Hepatocyte (in vitro differentiated cells): Measurements from ENCODE around the gene GPER1. TPM values are rescaled to one million over a fixed set of nuclear protein-coding genes. Genes with fewer than 3 reads are reported as not detected.
A peak's percentile ranks its signal among the peaks of the same experiment; 100 is the strongest.

Experiments
- DNase-seq: peaks from one replicate; pipeline ENCODE4 v3.0.0-alpha.2; 2016; ENCODE audit warnings: low spot score
- H2AFZ ChIP-seq: fragments of 200-600 bp; sonication (generic); 2 replicates; pipeline ENCODE4 v1.6.0; 2016; ENCODE audit warnings: antibody characterized with exemption, mild to moderate bottlenecking
- H3K27ac ChIP-seq: fragments of 200-600 bp; sonication (generic); 2 replicates; pipeline ENCODE4 v1.5.1; 2016; ENCODE audit warnings: mild to moderate bottlenecking
- H3K27me3 ChIP-seq: fragments of 200-600 bp; sonication (generic); 2 replicates; pipeline ENCODE4 v1.6.1; 2016
- H3K36me3 ChIP-seq: fragments of 200-600 bp; sonication (generic); replicated peaks from 2 replicates; pipeline ENCODE4 v1.5.1; 2016; ENCODE audit warnings: low read depth; ENCODE audit not compliant: insufficient read depth
- H3K4me1 ChIP-seq: fragments of 200-600 bp; sonication (generic); 2 replicates; pipeline ENCODE4 v1.5.1; 2016; ENCODE audit warnings: mild to moderate bottlenecking, moderate library complexity; ENCODE audit not compliant: insufficient read depth
- H3K4me2 ChIP-seq: fragments of 200-600 bp; sonication (generic); 2 replicates; pipeline ENCODE4 v1.6.0; 2016
- H3K4me3 ChIP-seq: fragments of 200-600 bp; sonication (generic); 2 replicates; pipeline ENCODE4 v1.5.1; 2016; ENCODE audit warnings: mild to moderate bottlenecking
- H3K79me2 ChIP-seq: fragments of 200-600 bp; sonication (generic); 2 replicates; pipeline ENCODE4 v1.6.0; 2017; ENCODE audit warnings: mild to moderate bottlenecking
- H3K9me2 ChIP-seq: fragments of 200-600 bp; sonication (generic); replicated peaks from 2 replicates; pipeline ENCODE4 v1.6.0; 2017; ENCODE audit warnings: mild to moderate bottlenecking; ENCODE audit not compliant: insufficient read depth
- H3K9me3 ChIP-seq: fragments of 200-600 bp; sonication (generic); 2 replicates; pipeline ENCODE4 v1.5.1; 2016; ENCODE audit warnings: low read depth, mild to moderate bottlenecking
- H4K20me1 ChIP-seq: fragments of 200-600 bp; sonication (generic); 2 replicates; pipeline ENCODE4 v1.6.0; 2016; ENCODE audit warnings: mild to moderate bottlenecking; ENCODE audit not compliant: insufficient read depth, poor library complexity, severe bottlenecking
- EZH2 ChIP-seq: fragments of 200-600 bp; sonication (generic); IDR thresholded peaks from 2 replicates; pipeline ENCODE4 v1.6.1; 2016; ENCODE audit warnings: antibody characterized with exemption, mild to moderate bottlenecking, borderline replicate concordance
- EZH2phosphoT487 ChIP-seq: fragments of 200-600 bp; sonication (generic); IDR thresholded peaks from one replicate; pipeline ENCODE4 v1.6.1; 2018; ENCODE audit warnings: antibody characterized with exemption, mild to moderate bottlenecking, low read depth, moderate library complexity; ENCODE audit not compliant: unreplicated experiment, severe bottlenecking
- WGBS: methylation state at CpG from one replicate; pipeline ENCODE4 v1.1.6; 2016; ENCODE audit warnings: low lambda C conversion rate; ENCODE audit errors: missing lambda C conversion rate; 5-methylcytosine and 5-hydroxymethylcytosine counted together
- polyA plus RNA-seq: library from polyadenylated mRNA; unstranded; fragments of >200 nt; fragmentation: Nextera tagmentation; extraction: Ambion mirVana; gene quantifications from 2 replicates; pipeline ENCODE4 v1.2.1, GENCODE V29; 2016
- total RNA-seq: library from RNA; depleted of rRNA; stranded (reverse); fragments of >200 nt; gene quantifications from 2 replicates; pipeline ENCODE4 v1.2.3, GENCODE V29; 2014
- TF ChIP-seq, protein P1 (sequence below): fragments of 200-600 bp; sonication (generic); IDR thresholded peaks from 2 replicates; pipeline ENCODE4 v1.5.1; 2016; ENCODE audit warnings: antibody characterized with exemption, mild to moderate bottlenecking; ENCODE audit not compliant: poor library complexity

The GPER1 gene
- total and polyA plus RNA-seq, 2 experiments from 2014 or later, result 4.5 to 11.1 TPM

DNA sequence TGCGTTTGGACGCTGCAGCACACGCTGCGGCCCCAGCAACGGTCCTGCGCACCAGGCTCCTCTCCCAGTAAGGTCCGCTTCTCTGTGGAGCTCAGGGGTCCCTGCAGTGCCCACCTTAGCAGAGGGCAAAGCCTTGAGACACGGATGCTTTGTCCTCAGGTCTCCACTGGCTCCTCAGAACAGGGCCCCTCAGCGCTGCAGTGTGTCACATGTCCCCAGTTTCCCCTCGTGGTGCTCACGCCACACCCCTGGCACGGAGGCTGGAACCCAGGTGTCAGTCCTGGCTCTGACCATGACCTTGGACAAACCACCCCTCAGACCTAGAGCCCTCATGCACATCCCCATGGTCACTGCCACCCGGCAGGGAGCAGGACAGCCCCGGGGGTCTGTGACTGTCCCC lies 19.9 kb upstream of the GPER1 start:
- Histone ChIP-seq H2AFZ (no peak overlapping the region), H3K9me3 (no peaks in the 10 kb centered on the region), H3K27ac (peak overlapping the region; percentile 24), H3K9me2 (no peaks in the 10 kb centered on the region), H3K4me3 (no peak overlapping the region), H3K27me3 (no peaks in the 10 kb centered on the region), H4K20me1 (no peaks in the 10 kb centered on the region), H3K79me2 (no peaks in the 10 kb centered on the region), H3K4me1 (peaks cover 10% of the 10 kb centered on the region), H3K36me3 (no peaks in the 10 kb centered on the region), H3K4me2 (no peak overlapping the region)
- TF ChIP-seq EZH2phosphoT487, result no peak
- TF ChIP-seq, protein P1, sequence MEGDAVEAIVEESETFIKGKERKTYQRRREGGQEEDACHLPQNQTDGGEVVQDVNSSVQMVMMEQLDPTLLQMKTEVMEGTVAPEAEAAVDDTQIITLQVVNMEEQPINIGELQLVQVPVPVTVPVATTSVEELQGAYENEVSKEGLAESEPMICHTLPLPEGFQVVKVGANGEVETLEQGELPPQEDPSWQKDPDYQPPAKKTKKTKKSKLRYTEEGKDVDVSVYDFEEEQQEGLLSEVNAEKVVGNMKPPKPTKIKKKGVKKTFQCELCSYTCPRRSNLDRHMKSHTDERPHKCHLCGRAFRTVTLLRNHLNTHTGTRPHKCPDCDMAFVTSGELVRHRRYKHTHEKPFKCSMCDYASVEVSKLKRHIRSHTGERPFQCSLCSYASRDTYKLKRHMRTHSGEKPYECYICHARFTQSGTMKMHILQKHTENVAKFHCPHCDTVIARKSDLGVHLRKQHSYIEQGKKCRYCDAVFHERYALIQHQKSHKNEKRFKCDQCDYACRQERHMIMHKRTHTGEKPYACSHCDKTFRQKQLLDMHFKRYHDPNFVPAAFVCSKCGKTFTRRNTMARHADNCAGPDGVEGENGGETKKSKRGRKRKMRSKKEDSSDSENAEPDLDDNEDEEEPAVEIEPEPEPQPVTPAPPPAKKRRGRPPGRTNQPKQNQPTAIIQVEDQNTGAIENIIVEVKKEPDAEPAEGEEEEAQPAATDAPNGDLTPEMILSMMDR, result no peak
- no peak for TF ChIP-seq EZH2
- no peak for DNase-seq
- 89% methylated on average over 14 of the region's 14 CpGs for WGBS

DNA sequence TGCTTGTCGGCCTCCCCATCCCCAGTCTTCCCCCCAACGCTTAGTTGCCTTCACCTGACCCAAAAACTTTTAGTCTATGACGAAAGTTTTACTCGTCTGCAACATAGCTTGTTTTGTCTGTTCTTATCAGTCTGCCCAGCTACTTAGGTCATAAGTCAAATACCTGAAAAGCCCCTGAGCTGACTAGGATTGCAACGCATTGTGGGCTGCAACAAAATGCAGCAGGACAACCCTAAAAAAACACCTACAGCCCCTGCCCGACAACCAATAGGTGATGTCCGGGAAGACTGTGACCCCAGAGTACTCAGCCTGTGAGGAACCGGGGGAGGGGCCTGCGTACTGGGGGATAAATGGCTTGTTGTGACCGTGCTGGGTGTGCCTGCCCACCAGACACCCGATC lies 19.3 kb upstream of the GPER1 start:
- Histone ChIP-seq H3K9me2 (no peaks in the 10 kb centered on the region), H4K20me1 (no peaks in the 10 kb centered on the region), H3K27me3 (no peaks in the 10 kb centered on the region), H3K4me2 (no peak overlapping the region), H2AFZ (no peak overlapping the region), H3K27ac (peak overlapping the region; percentile 24), H3K79me2 (no peaks in the 10 kb centered on the region), H3K4me3 (no peak overlapping the region), H3K4me1 (peaks cover 10% of the 10 kb centered on the region), H3K9me3 (no peaks in the 10 kb centered on the region), H3K36me3 (no peaks in the 10 kb centered on the region)
- DNase-seq, result no peak
- no peak for TF ChIP-seq EZH2phosphoT487
- no peak for TF ChIP-seq EZH2
- TF ChIP-seq, protein P1, result no peak
- WGBS, result 47% methylated on average over 11 of the region's 11 CpGs

DNA sequence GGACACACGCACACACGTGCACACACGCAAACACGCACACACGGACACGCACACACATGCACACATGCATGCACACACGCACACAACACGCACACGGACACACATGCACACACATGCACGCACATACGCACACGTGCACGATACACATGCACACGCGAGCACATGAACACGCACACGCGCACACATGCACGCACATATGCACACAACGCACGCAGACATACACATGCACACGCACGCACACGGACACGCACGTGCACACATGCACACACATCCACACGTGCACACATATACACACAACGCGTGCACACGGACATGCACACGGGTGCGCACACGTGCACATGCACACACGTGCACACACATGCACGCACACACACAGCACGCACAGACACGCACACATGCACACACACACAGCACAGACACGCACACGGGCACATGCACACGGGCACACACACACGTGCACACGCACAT lies 17.3 kb upstream of the GPER1 start:
- DNase-seq, result no peak
- TF ChIP-seq, protein P1, result no peak
- TF ChIP-seq EZH2phosphoT487 (no peak), EZH2 (no peak)
- H3K4me1 ChIP-seq, result peaks cover 3% of the 10 kb centered on the region
- H4K20me1 ChIP-seq, result no peaks in the 10 kb centered on the region
- no peaks in the 10 kb centered on the region for H3K9me2 ChIP-seq
- WGBS, result 90% methylated on average over 35 of the region's 42 CpGs
- H3K4me2 ChIP-seq, result no peak overlapping the region
- H3K36me3 ChIP-seq, result no peaks in the 10 kb centered on the region
- H3K4me3 ChIP-seq, result no peak overlapping the region
- no peak overlapping the region for H2AFZ ChIP-seq
- no peaks in the 10 kb centered on the region for H3K9me3 ChIP-seq
- H3K79me2 ChIP-seq, result no peaks in the 10 kb centered on the region
- no peak overlapping the region for H3K27ac ChIP-seq
- H3K27me3 ChIP-seq, result no peaks in the 10 kb centered on the region

DNA sequence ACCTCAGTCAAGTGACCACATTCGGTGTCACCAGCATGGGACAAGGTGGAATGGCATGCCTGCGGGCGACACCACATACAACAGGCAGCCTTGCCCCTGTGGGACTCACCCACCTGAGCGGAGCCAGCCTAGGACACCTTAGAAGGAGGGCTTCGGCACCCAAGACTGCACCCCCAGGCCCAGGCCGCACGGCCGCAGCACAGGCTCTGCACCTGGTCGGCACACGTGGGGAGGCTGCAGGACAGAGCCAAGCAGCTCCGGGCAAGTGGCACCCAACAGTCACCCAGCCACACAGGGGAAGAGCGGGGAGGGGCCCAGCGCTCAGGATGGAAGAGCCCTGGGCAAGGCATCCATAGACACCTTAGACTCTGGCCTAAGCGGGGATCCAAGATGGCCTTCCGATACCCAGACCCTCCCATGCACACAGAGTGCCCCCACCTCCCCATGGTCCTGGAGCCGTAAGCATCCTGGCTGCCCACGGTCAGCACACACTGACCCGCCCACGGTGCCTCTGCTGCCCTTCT lies 16.1 kb upstream of the GPER1 start:
- Histone ChIP-seq H3K27me3 (no peaks in the 10 kb centered on the region), H3K36me3 (no peaks in the 10 kb centered on the region), H3K27ac (no peak overlapping the region), H3K79me2 (no peaks in the 10 kb centered on the region), H2AFZ (no peak overlapping the region), H4K20me1 (no peaks in the 10 kb centered on the region), H3K4me3 (no peak overlapping the region), H3K4me2 (no peak overlapping the region), H3K4me1 (no peaks in the 10 kb centered on the region), H3K9me3 (no peaks in the 10 kb centered on the region), H3K9me2 (no peaks in the 10 kb centered on the region)
- TF ChIP-seq, protein P1, result no peak
- TF ChIP-seq EZH2 (no peak), EZH2phosphoT487 (no peak)
- no peak for DNase-seq
- WGBS, result 95% methylated on average over 19 of the region's 19 CpGs
